Ishikawa (cell line): ENCODE results near the gene GAA.

Source experiments
- CEBPB ChIP-seq: IDR thresholded peaks from 2 replicates; pipeline ENCODE4 v1.6.1; 2012
- CREB1 ChIP-seq: IDR thresholded peaks from 2 replicates; pipeline ENCODE4 v1.6.1; 2012; ENCODE audit warnings: low read depth
- EGR1 ChIP-seq: IDR thresholded peaks from 2 replicates; pipeline ENCODE4 v1.6.1; 2012
- EP300 ChIP-seq: IDR thresholded peaks from 2 replicates; pipeline ENCODE4 v1.6.1; 2012; ENCODE audit warnings: borderline replicate concordance
- FOXM1 ChIP-seq: IDR thresholded peaks from 2 replicates; pipeline ENCODE4 v1.6.1; 2012; ENCODE audit warnings: low read depth, borderline replicate concordance
- MAX ChIP-seq: IDR thresholded peaks from 2 replicates; pipeline ENCODE4 v1.6.1; 2012
- NFIC ChIP-seq: IDR thresholded peaks from 2 replicates; pipeline ENCODE4 v1.6.1; 2012
- RAD21 ChIP-seq: IDR thresholded peaks from 2 replicates; pipeline ENCODE4 v1.6.1; 2012; ENCODE audit warnings: low read depth
- TAF1 ChIP-seq: IDR thresholded peaks from 2 replicates; pipeline ENCODE4 v1.6.1; 2012; ENCODE audit warnings: low read depth, mild to moderate bottlenecking
- TCF12 ChIP-seq: IDR thresholded peaks from 2 replicates; pipeline ENCODE4 v1.6.1; 2012; ENCODE audit warnings: low read depth
- TEAD4 ChIP-seq: IDR thresholded peaks from 2 replicates; pipeline ENCODE4 v1.6.1; 2012
- YY1 ChIP-seq: IDR thresholded peaks from 2 replicates; pipeline ENCODE4 v1.6.1; 2012; ENCODE audit warnings: low read depth
- ZBTB7A ChIP-seq: IDR thresholded peaks from 2 replicates; pipeline ENCODE4 v1.6.1; 2012; ENCODE audit warnings: low read depth
- TF ChIP-seq, protein P1 (sequence below): IDR thresholded peaks from 2 replicates; pipeline ENCODE4 v1.6.1; 2012
- TF ChIP-seq, protein P2 (sequence below): IDR thresholded peaks from 2 replicates; pipeline ENCODE4 v1.6.1; 2012; ENCODE audit warnings: low read depth, mild to moderate bottlenecking

The GAA gene

GRCh38 chr17:80116276-80116920 is 15.0 kb downstream of the GAA start:
- TF ChIP-seq NFIC (no peak), RAD21 (no peak), EP300 (no peak), TEAD4 (no peak), EGR1 (no peak), CEBPB (no peak)
- TF ChIP-seq, protein P1, sequence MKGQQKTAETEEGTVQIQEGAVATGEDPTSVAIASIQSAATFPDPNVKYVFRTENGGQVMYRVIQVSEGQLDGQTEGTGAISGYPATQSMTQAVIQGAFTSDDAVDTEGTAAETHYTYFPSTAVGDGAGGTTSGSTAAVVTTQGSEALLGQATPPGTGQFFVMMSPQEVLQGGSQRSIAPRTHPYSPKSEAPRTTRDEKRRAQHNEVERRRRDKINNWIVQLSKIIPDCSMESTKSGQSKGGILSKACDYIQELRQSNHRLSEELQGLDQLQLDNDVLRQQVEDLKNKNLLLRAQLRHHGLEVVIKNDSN = no peak
- TF ChIP-seq, protein P2, sequence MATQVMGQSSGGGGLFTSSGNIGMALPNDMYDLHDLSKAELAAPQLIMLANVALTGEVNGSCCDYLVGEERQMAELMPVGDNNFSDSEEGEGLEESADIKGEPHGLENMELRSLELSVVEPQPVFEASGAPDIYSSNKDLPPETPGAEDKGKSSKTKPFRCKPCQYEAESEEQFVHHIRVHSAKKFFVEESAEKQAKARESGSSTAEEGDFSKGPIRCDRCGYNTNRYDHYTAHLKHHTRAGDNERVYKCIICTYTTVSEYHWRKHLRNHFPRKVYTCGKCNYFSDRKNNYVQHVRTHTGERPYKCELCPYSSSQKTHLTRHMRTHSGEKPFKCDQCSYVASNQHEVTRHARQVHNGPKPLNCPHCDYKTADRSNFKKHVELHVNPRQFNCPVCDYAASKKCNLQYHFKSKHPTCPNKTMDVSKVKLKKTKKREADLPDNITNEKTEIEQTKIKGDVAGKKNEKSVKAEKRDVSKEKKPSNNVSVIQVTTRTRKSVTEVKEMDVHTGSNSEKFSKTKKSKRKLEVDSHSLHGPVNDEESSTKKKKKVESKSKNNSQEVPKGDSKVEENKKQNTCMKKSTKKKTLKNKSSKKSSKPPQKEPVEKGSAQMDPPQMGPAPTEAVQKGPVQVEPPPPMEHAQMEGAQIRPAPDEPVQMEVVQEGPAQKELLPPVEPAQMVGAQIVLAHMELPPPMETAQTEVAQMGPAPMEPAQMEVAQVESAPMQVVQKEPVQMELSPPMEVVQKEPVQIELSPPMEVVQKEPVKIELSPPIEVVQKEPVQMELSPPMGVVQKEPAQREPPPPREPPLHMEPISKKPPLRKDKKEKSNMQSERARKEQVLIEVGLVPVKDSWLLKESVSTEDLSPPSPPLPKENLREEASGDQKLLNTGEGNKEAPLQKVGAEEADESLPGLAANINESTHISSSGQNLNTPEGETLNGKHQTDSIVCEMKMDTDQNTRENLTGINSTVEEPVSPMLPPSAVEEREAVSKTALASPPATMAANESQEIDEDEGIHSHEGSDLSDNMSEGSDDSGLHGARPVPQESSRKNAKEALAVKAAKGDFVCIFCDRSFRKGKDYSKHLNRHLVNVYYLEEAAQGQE = no peak

GRCh38 chr17:80116921-80117380 is 15.6 kb downstream of the GAA start:
- no peak for TF ChIP-seq NFIC

GRCh38 chr17:80117491-80118401 is 16.4 kb downstream of the GAA start:
- TF ChIP-seq, protein P2 = no peak
- no peak for TF ChIP-seq TCF12
- no peak for TF ChIP-seq YY1
- no peak for TF ChIP-seq TEAD4

DNA sequence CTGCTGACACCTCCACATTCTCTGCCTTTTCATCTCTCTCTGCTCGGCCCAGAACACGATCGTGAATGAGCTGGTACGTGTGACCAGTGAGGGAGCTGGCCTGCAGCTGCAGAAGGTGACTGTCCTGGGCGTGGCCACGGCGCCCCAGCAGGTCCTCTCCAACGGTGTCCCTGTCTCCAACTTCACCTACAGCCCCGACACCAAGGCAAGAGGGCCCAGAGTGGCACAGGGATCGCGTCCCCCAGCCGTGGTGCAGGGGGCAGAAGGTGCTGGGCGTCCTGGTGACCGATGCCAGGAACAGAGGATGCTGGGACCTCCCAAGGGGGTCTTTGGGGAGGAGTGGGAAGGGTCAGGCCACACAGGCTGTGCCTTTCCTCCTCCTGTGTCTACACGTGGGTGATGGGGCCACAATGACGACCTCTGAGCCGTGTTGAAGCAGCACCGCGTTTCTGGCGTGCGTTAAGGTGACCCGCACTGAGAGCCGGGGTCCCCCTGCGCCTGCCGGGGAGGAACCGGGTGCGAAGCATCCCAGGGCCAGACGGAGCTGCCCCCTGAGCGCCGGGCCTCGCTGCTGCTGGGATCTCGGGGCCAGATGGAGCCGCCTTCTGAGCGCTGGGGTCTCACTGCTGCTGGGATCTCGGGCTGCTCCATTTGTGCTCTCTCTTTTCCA is 17.4 kb downstream of the GAA start:
- TF ChIP-seq CREB1 (no peak), TEAD4 (no peak), EGR1 (no peak), YY1 (no peak), TAF1 (no peak), CEBPB (no peak), FOXM1 (no peak), MAX (no peak), EP300 (no peak), TCF12 (no peak), NFIC (no peak), ZBTB7A (no peak), RAD21 (no peak)
- TF ChIP-seq, protein P2 = no peak
- TF ChIP-seq, protein P1 = no peak
